GM18498 (cell line): ENCODE data around the gene LRRK2.

ENCODE experiments used
- ATAC-seq: cut with Tn5 transposase; IDR thresholded peaks from one replicate; pipeline ENCODE4 v1.9.1; 2021; ENCODE audit warnings: mild to moderate bottlenecking, moderate library complexity; ENCODE audit not compliant: unreplicated experiment

The LRRK2 gene

DNA sequence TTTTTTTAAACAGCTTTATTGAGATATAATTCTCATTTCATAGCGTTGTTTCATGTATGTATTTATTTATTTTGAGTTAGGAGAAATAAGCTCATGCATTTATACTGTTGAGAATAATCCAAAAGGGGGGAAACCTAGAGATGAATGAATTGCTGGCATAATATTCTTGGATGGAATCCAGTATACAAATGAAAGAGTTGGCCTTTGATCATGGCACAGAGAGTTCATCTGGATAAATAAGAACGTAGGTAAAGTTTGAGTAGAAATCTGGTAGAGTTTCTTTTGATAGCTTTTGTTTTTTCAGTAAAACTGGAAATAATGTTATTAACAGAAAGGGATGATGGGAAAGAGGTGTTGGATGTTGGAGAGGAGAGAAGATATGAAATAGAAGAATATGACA is 166.2 kb downstream of the LRRK2 start:
- ATAC-seq = no peak

DNA sequence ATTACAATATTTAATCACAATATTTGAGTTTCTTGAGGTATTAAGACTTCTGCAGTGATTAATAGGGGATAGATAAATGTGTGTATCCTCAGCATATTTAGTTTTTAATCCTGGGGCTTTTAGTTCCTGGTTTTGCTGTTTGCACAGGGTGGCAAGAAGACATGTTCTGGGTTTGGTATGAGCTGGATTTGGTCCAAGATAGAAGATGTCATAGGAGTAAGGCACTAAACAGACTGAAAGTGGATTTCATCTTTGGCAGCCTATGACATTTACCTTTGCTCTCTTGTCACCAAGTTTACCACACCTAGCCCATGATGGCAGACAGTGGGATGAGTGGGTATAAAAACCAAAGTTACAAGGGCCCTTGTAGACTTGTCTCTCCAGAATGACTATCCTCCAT is 168.2 kb downstream of the LRRK2 start:
- no peak for ATAC-seq

DNA sequence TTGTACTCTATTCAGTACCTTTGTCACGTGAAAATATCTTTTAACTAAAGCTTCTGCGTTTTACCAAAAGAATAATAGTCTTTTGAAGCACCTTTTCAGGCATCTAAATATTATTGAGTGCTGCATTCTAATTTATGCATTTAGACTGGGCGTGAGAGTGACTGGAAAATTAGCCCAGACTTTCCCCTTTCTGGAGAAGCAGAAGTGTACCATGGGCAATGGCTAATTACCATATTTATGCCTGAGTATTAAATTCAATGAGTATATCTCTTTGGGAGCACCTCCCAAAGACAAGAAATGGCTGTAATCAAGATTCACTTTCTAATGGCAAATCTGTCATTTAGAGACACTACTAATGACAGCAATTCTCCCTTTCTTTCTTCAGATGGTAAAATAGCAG is 174.9 kb downstream of the LRRK2 start:
- no peak for ATAC-seq

DNA sequence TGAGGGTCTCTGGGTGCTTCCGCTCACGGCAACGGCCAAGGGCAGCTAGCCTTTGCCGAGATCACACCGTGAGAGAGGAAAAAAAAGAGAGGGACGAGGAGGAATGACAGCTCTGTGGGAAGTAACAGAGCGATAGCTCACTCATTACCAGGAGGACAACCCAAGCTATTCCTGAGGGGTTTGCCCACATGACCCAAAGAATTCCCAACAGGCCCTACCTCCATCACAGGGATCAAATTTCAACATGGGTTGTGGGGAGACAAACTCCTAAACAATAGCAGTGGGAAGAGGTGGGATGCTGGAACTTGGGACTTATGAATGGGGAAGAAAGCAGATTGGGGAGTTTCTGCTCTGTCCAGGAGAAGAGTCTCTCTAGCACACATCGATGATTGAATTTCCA is 180.6 kb downstream of the LRRK2 start:
- ATAC-seq = no peak
